WTC11 (cell line): ENCODE results near the gene ZBTB22. TPM values are rescaled to one million over a fixed set of nuclear protein-coding genes. Genes with fewer than 3 reads are reported as not detected.

ENCODE experiments used
- ATAC-seq: fragments of 200-7000 bp; cut with Tn5 transposase; 2 replicates; pipeline ENCODE4 v1.10.0; 2021; ENCODE audit warnings: mild to moderate bottlenecking, moderate library complexity
- CTCF ChIA-PET: fragments of 300-600 bp; sonication (Branson Sonifier 250); formaldehyde crosslinking; loops from one replicate; lab custom pipeline; 2021; ENCODE audit warnings: antibody characterized with exemption; lab: Charles Lee
- POLR2A ChIA-PET: fragments of 350-600 bp; sonication (Branson Sonifier 250); formaldehyde crosslinking; loops from one replicate; lab custom pipeline; 2021; ENCODE audit warnings: antibody characterized with exemption; lab: Charles Lee
- DNase-seq: peaks from one replicate; pipeline ENCODE4 v3.0.0; 2021; ENCODE audit warnings: low spot score
- H3K27ac Mint-ChIP-seq: 2 replicates; pipeline ENCODE4 v1.8.0; 2021; ENCODE audit warnings: mixed read lengths
- H3K27me3 Mint-ChIP-seq: 2 replicates; pipeline ENCODE4 v1.8.0; 2021; ENCODE audit warnings: low read depth, mild to moderate bottlenecking, moderate library complexity, mixed read lengths
- H3K36me3 Mint-ChIP-seq: 2 replicates; pipeline ENCODE4 v1.8.0; 2021; ENCODE audit warnings: mixed read lengths
- H3K4me1 Mint-ChIP-seq: 2 replicates; pipeline ENCODE4 v1.8.0; 2022; ENCODE audit warnings: mixed read lengths
- H3K4me3 Mint-ChIP-seq: 2 replicates; pipeline ENCODE4 v1.8.0; 2021; ENCODE audit warnings: mild to moderate bottlenecking, moderate library complexity, mixed read lengths
- H3K9me3 Mint-ChIP-seq: 2 replicates; pipeline ENCODE4 v1.8.0; 2021; ENCODE audit warnings: mixed read lengths
- EMX1 ChIP-seq: fragments of 250-450 bp; sonication (Bioruptor Pico); IDR thresholded peaks from 2 replicates; pipeline ENCODE4 v1.8.0; 2021; ENCODE audit warnings: mild to moderate bottlenecking
- MXD4 ChIP-seq: fragments of 250-450 bp; sonication (Bioruptor Pico); IDR thresholded peaks from 2 replicates; pipeline ENCODE4 v1.8.0; 2021; ENCODE audit warnings: mild to moderate bottlenecking, moderate library complexity, borderline replicate concordance
- MYBL2 ChIP-seq: sonication (generic); formaldehyde crosslinking; IDR thresholded peaks from 2 replicates; pipeline ENCODE4 v1.8.1; 2023; ENCODE audit warnings: mild to moderate bottlenecking, moderate library complexity, missing genetic modification reagents
- NR2C2 ChIP-seq: sonication (generic); formaldehyde crosslinking; IDR thresholded peaks from 2 replicates; pipeline ENCODE4 v1.8.0; 2022; ENCODE audit warnings: mild to moderate bottlenecking, missing genetic modification reagents
- OVOL2 ChIP-seq: fragments of 250-450 bp; sonication (Bioruptor Pico); IDR thresholded peaks from 2 replicates; pipeline ENCODE4 v1.9.0; 2021; ENCODE audit warnings: mild to moderate bottlenecking, borderline replicate concordance
- RORB ChIP-seq: fragments of 250-450 bp; sonication (Bioruptor Pico); IDR thresholded peaks from 2 replicates; pipeline ENCODE4 v1.9.0; 2021; ENCODE audit warnings: mild to moderate bottlenecking
- SOX15 ChIP-seq: fragments of 250-450 bp; sonication (Bioruptor Pico); IDR thresholded peaks from 2 replicates; pipeline ENCODE4 v1.9.0; 2021; ENCODE audit warnings: mild to moderate bottlenecking
- TEAD4 ChIP-seq: sonication (generic); formaldehyde crosslinking; IDR thresholded peaks from 2 replicates; pipeline ENCODE4 v1.8.0; 2022; ENCODE audit warnings: mild to moderate bottlenecking, missing genetic modification reagents
- ZNF263 ChIP-seq: sonication (generic); formaldehyde crosslinking; IDR thresholded peaks from 2 replicates; pipeline ENCODE4 v1.8.1; 2022; ENCODE audit warnings: low read depth, mild to moderate bottlenecking, moderate library complexity, missing genetic modification reagents
- total RNA-seq: library from RNA; stranded (reverse); gene quantifications from 3 replicates; pipeline ENCODE4 v1.2.3, GENCODE V29; 2021
- TF ChIP-seq, protein P1 (sequence below): sonication (generic); formaldehyde crosslinking; IDR thresholded peaks from 2 replicates; pipeline ENCODE4 v1.8.1; 2023; ENCODE audit warnings: mild to moderate bottlenecking, missing genetic modification reagents
- TF ChIP-seq, protein P2 (sequence below): fragments of 250-450 bp; sonication (Bioruptor Pico); IDR thresholded peaks from 2 replicates; pipeline ENCODE4 v2.1.2; 2022; ENCODE audit warnings: mild to moderate bottlenecking, moderate library complexity
- TF ChIP-seq, protein P3 (sequence below): fragments of 250-450 bp; sonication (Bioruptor Pico); conservative IDR thresholded peaks from 2 replicates; pipeline ENCODE4 v1.9.0; 2021; ENCODE audit warnings: mild to moderate bottlenecking
- TF ChIP-seq, protein P4 (sequence below): sonication (generic); formaldehyde crosslinking; IDR thresholded peaks from 2 replicates; pipeline ENCODE4 v1.8.1; 2023; ENCODE audit warnings: mild to moderate bottlenecking, missing genetic modification reagents, borderline replicate concordance

Gene ZBTB22
- total RNA-seq, 1 experiment from 2014 or later: 11.6 TPM

DNA sequence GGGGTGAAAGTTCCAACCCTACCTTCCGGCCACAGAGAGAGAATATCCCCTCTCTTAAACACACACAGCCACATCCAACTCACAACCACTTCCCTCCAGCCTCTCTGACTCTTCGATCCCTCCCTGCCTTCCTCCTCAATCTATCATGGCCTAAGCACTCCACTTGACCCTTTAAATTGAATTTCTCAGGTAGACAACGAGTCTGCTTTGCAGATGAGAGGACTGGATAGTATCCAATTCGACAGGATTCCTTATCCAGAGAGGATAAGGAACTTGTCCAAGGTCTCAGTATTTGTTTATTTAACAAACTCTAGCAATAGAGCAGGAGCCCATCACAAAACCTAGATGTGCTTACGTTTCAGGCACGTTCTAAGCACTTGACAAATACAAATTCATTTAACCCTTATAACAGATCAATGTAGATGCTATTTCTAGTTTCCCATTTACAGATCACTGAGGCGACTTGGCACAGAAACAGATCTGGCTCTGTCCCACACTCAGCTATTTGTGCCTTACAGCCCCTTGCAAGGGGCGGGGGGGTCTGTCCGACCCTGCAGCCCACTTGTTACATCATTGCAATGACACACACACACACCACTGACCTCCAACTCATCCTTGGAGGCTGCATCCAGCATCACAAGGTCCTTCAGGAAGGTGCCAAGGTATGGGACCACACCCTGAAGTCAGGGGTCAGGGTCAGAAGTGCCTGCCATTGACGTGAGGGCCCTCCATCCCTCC lies 23.3 kb downstream of the ZBTB22 start:
- H3K4me3 Mint-ChIP-seq: no peak overlapping the region
- H3K27ac Mint-ChIP-seq: no peak overlapping the region
- peaks cover 19% of the 10 kb centered on the region for H3K4me1 Mint-ChIP-seq
- DNase-seq (no peak), ATAC-seq (no peak)
- peaks cover 19% of the 10 kb centered on the region for H3K36me3 Mint-ChIP-seq
- no peaks in the 10 kb centered on the region for H3K27me3 Mint-ChIP-seq
- H3K9me3 Mint-ChIP-seq: no peaks in the 10 kb centered on the region
- CTCF ChIA-PET: interaction anchor here (1.1 kb wide), 1 partner anchor 17 kb away, joined by 3 read pairs; no protein-coding TSS in a partner anchor
- TF ChIP-seq, protein P1, sequence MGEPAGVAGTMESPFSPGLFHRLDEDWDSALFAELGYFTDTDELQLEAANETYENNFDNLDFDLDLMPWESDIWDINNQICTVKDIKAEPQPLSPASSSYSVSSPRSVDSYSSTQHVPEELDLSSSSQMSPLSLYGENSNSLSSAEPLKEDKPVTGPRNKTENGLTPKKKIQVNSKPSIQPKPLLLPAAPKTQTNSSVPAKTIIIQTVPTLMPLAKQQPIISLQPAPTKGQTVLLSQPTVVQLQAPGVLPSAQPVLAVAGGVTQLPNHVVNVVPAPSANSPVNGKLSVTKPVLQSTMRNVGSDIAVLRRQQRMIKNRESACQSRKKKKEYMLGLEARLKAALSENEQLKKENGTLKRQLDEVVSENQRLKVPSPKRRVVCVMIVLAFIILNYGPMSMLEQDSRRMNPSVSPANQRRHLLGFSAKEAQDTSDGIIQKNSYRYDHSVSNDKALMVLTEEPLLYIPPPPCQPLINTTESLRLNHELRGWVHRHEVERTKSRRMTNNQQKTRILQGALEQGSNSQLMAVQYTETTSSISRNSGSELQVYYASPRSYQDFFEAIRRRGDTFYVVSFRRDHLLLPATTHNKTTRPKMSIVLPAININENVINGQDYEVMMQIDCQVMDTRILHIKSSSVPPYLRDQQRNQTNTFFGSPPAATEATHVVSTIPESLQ (CRISPR knock-in tag): no peak
- TF ChIP-seq, protein P2, sequence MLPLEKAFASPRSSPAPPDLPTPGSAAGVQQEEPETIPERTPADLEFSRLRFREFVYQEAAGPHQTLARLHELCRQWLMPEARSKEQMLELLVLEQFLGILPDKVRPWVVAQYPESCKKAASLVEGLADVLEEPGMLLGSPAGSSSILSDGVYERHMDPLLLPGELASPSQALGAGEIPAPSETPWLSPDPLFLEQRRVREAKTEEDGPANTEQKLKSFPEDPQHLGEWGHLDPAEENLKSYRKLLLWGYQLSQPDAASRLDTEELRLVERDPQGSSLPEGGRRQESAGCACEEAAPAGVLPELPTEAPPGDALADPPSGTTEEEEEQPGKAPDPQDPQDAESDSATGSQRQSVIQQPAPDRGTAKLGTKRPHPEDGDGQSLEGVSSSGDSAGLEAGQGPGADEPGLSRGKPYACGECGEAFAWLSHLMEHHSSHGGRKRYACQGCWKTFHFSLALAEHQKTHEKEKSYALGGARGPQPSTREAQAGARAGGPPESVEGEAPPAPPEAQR (CRISPR knock-in tag): no peak
- TF ChIP-seq MXD4 (CRISPR knock-in tag): no peak
- no peak for TF ChIP-seq EMX1
- TF ChIP-seq, protein P3, sequence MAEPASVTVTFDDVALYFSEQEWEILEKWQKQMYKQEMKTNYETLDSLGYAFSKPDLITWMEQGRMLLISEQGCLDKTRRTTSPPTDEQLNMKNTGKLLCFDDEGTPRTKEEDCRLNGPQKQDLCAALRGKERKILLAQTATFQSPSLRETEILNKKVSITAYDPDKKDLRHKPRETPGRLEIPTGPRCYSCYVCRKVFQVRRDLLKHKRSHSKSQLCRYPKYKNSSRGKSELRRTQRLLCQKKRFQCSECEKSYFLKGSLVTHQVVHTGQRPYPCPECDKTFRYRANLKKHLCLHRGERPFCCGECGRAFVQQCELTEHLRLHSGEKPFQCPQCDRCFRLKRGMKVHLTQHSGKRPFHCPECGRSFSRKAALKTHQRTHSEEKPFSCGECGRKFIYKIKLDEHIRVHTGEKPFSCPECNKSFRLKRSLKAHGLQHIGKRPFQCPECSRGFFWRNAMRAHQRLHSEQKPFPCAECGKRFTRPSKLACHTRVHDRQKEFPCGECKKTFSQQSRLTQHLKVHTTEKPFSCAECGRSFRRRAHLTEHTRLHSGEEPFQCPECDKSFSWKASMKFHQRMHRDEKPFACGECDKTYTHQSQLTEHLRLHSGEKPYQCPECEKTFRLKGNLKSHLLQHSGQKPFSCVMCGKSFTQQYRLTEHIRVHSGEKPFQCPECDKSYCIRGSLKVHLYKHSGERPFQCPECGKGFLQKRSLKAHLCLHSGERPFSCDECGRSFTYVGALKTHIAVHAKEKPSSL (CRISPR knock-in tag): no peak
- TF ChIP-seq OVOL2 (CRISPR knock-in tag): no peak
- TF ChIP-seq, protein P4, sequence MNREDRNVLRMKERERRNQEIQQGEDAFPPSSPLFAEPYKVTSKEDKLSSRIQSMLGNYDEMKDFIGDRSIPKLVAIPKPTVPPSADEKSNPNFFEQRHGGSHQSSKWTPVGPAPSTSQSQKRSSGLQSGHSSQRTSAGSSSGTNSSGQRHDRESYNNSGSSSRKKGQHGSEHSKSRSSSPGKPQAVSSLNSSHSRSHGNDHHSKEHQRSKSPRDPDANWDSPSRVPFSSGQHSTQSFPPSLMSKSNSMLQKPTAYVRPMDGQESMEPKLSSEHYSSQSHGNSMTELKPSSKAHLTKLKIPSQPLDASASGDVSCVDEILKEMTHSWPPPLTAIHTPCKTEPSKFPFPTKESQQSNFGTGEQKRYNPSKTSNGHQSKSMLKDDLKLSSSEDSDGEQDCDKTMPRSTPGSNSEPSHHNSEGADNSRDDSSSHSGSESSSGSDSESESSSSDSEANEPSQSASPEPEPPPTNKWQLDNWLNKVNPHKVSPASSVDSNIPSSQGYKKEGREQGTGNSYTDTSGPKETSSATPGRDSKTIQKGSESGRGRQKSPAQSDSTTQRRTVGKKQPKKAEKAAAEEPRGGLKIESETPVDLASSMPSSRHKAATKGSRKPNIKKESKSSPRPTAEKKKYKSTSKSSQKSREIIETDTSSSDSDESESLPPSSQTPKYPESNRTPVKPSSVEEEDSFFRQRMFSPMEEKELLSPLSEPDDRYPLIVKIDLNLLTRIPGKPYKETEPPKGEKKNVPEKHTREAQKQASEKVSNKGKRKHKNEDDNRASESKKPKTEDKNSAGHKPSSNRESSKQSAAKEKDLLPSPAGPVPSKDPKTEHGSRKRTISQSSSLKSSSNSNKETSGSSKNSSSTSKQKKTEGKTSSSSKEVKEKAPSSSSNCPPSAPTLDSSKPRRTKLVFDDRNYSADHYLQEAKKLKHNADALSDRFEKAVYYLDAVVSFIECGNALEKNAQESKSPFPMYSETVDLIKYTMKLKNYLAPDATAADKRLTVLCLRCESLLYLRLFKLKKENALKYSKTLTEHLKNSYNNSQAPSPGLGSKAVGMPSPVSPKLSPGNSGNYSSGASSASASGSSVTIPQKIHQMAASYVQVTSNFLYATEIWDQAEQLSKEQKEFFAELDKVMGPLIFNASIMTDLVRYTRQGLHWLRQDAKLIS (CRISPR knock-in tag): no peak
- no peak for TF ChIP-seq MYBL2 (CRISPR knock-in tag)
- TF ChIP-seq NR2C2 (CRISPR knock-in tag): no peak
- TF ChIP-seq TEAD4 (CRISPR knock-in tag): no peak
- TF ChIP-seq SOX15 (CRISPR knock-in tag): no peak
- TF ChIP-seq RORB: no peak
- POLR2A ChIA-PET: no interaction called here

DNA sequence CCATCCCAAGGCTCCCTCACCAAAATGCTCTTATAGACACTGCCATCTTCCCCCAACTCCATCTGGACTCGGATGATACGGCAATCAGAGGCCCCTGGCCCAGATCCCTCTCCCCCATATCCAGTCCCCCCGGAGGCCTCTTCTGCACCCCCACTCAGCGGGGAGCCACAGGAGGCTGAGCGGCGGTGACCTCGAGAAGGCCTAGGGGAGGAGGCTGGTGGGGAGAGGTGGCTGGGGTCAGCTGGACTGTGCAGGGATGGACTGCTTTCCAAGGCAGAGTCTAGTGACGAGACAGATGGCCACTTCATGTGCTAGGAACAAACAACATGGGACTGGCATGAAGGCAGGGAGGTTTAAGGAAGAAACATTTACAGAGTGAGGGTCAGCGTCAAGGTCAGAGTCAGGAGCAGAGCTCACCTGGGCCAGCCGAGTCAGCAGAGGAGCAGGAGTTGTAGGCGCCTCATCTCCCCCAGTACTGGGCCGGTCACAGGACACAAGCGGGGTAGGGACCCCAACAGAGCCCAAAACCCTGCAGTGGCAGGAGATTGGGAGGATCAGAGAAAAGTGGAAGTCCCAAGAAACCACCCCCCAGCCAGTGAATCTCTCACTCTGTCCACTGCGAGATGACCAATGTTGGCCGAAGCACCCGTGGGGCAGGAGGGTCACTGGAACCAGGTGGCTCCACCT lies 24.4 kb downstream of the ZBTB22 start:
- CTCF ChIA-PET: interaction anchor here (1.1 kb wide), 1 partner anchor 16 kb away, joined by 3 read pairs; no protein-coding TSS in a partner anchor

More for the DNA sequence above, 24.4 kb downstream of the ZBTB22 start:
- Mint-ChIP-seq H3K27ac (no peak overlapping the region), H3K4me1 (peaks cover 25% of the 10 kb centered on the region), H3K36me3 (peaks cover 19% of the 10 kb centered on the region), H3K4me3 (no peak overlapping the region), H3K9me3 (no peaks in the 10 kb centered on the region), H3K27me3 (no peaks in the 10 kb centered on the region)
- ATAC-seq (no peak), DNase-seq (no peak)
- TF ChIP-seq ZNF263 (CRISPR knock-in tag) (no peak), RORB (no peak)
- TF ChIP-seq, protein P4 (CRISPR knock-in tag): no peak
- POLR2A ChIA-PET: interaction anchor here (1.3 kb wide), 1 partner anchor 321 kb away, joined by 3 read pairs; no protein-coding TSS in a partner anchor
